GM23248 (cell line): ENCODE measurements around the gene MST1.

ENCODE experiments used
- EZH2 ChIP-seq: fragments of 200-600 bp; sonication (generic); IDR thresholded peaks from 2 replicates; pipeline ENCODE4 v1.6.1; 2018; ENCODE audit warnings: antibody characterized with exemption, mild to moderate bottlenecking; ENCODE audit not compliant: insufficient read depth, poor library complexity, severe bottlenecking
- EZH2phosphoT487 ChIP-seq: fragments of 200-600 bp; sonication (generic); IDR thresholded peaks from 2 replicates; pipeline ENCODE4 v1.6.1; 2018; ENCODE audit warnings: antibody characterized with exemption, moderate library complexity, mild to moderate bottlenecking, low read depth; ENCODE audit not compliant: insufficient read depth

DNA sequence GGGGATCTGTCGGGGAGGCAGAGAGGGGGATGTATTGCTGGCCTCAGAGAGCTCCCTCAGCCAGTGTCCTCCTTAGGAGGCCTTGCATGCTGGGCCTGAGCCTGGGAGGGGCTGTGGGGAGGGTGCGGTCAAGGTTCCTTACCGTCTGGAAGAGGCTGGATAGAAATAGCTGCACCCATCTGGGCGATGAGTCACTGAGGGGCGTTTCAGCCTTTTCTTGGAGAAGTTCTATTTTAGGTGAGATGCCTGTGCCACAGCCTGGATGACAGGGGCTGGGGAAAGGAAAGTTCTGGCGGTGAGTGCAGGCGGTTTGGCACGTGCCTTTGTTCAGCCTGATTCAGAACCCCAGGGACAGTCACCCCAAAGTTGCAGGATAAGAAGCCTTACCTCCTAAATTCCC is 50.8 kb downstream of the MST1 start:
- TF ChIP-seq EZH2: no peak
- no peak for TF ChIP-seq EZH2phosphoT487
